Lower leg skin (tissue), 4 donors: ENCODE measurements around the gene AMBRA1. TPM values are rescaled to one million over a fixed set of nuclear protein-coding genes. Genes with fewer than 3 reads are reported as not detected.
A peak's percentile ranks its signal among the peaks of the same experiment; 100 is the strongest.

Experiments used
- DNase-seq, 2 donors: peaks; one replicate each; pipeline ENCODE4 v3.0.0-alpha.2; 2019; ENCODE audit warnings: low spot score in 2 of 2
- H3K4me3 ChIP-seq: fragments of 200-600 bp; sonication (generic); 2 replicates; pipeline ENCODE4 v1.5.1; 2017; ENCODE audit warnings: mild to moderate bottlenecking, low read depth; ENCODE audit not compliant: poor library complexity, severe bottlenecking
- CTCF ChIP-seq, 3 donors: fragments of 450-650 bp; IDR thresholded peaks; one replicate each; pipeline ENCODE4 v1.5.1; 2016; ENCODE audit warnings: antibody characterized with exemption in 3 of 3, mild to moderate bottlenecking in 3 of 3, moderate library complexity in 2 of 3
- POLR2A ChIP-seq, 2 donors: fragments of 450-650 bp; IDR thresholded peaks; one replicate each; pipeline ENCODE4 v1.6.1; 2016 to 2017; ENCODE audit warnings: antibody characterized with exemption in 2 of 2, mild to moderate bottlenecking in 1 of 2, moderate library complexity in 1 of 2
- WGBS, 2 donors: methylation state at CpG; one replicate each; pipeline ENCODE4 v1.1.5; 2018; 5-methylcytosine and 5-hydroxymethylcytosine counted together
- intact Hi-C: fragments of 100-400 bp; cut with DNase I; formaldehyde crosslinking; loops from one replicate; pipeline ENCODE4 v1.15.0; 2023; ENCODE audit warnings: low total_unique reads
- total RNA-seq, 4 donors: library from RNA; depleted of rRNA; stranded (reverse); fragments of >200 nt; gene quantifications; one replicate each; pipeline ENCODE4 v1.1.0, GENCODE V29; 2016

Gene AMBRA1
- total RNA-seq, 4 donors from 2014 or later, result 31.5 to 67.5 (median 36.2) TPM

GRCh38 chr11:46417711-46418110 lies 176.1 kb downstream of the AMBRA1 start:
- peak in 1 of 2 donors; percentile 78 for DNase-seq
- intact Hi-C loops, result no loop called here
- H3K4me3 ChIP-seq, result no peak overlapping the region

GRCh38 chr11:46414879-46415278 lies 178.9 kb downstream of the AMBRA1 start:
- no peak overlapping the region for H3K4me3 ChIP-seq
- intact Hi-C loops, result no loop called here
- 57 to 59% methylated on average over 3 of the region's 3 CpGs for WGBS, 2 donors
- TF ChIP-seq POLR2A (IDR thresholded peaks at IDR 0.05) (no peak), CTCF (IDR thresholded peaks at IDR 0.05) (no peak)
- no peak for DNase-seq

More at GRCh38 chr11:46417711-46418110, 176.1 kb downstream of the AMBRA1 start:
- no peak for TF ChIP-seq CTCF (IDR thresholded peaks at IDR 0.05)
- no peak for TF ChIP-seq POLR2A (IDR thresholded peaks at IDR 0.05)
- WGBS, 2 donors, result 85 to 91% methylated on average over 7 of the region's 7 CpGs

GRCh38 chr11:46414466-46414796 lies 179.4 kb downstream of the AMBRA1 start:
- no peak for DNase-seq
- intact Hi-C loops, result no loop called here
- WGBS, 2 donors, result 92 to 97% methylated on average over 5 of the region's 5 CpGs
- no peak for TF ChIP-seq POLR2A (IDR thresholded peaks at IDR 0.05)
- TF ChIP-seq CTCF (IDR thresholded peaks at IDR 0.05), result no peak
- no peak overlapping the region for H3K4me3 ChIP-seq

- no peak overlapping the region for H3K4me3 ChIP-seq
- DNase-seq, result no peak
- intact Hi-C loops, result no loop called here
- TF ChIP-seq CTCF (IDR thresholded peaks at IDR 0.05) (no peak), POLR2A (IDR thresholded peaks at IDR 0.05) (no peak)
- 97 to 98% methylated on average over 9 of the region's 9 CpGs for WGBS, 2 donors
Observed at GRCh38 chr11:46413760-46414465, 179.9 kb downstream of the AMBRA1 start.

GRCh38 chr11:46410021-46410420 lies 183.8 kb downstream of the AMBRA1 start:
- intact Hi-C loops, result no loop called here
- 81 to 94% methylated on average over 5 of the region's 5 CpGs for WGBS, 2 donors
- TF ChIP-seq CTCF (IDR thresholded peaks at IDR 0.05), result no peak
- no peak for TF ChIP-seq POLR2A (IDR thresholded peaks at IDR 0.05)

More at GRCh38 chr11:46410021-46410420, 183.8 kb downstream of the AMBRA1 start:
- no peak overlapping the region for H3K4me3 ChIP-seq
- no peak for DNase-seq
